ENCODE measurements around the gene GAREM2.
A peak's percentile ranks its signal among the peaks of the same experiment; 100 is the strongest.

The GAREM2 gene

GRCh38 chr2:26141145-26141769, 31.6 kb upstream of the GAREM2 start:
- TF ChIP-seq CTCF (conservative IDR thresholded peaks at IDR 0.05): no peak
- H3K27ac ChIP-seq: no peak overlapping the region

GRCh38 chr2:26144031-26144430, 28.9 kb upstream of the GAREM2 start:
- peak overlapping the region; percentile 50 for H3K27ac ChIP-seq
- TF ChIP-seq CTCF (conservative IDR thresholded peaks at IDR 0.05): no peak

GRCh38 chr2:26144953-26145680, 27.8 kb upstream of the GAREM2 start:
- peak; percentile 83 for TF ChIP-seq CTCF (conservative IDR thresholded peaks at IDR 0.05)
- peak overlapping the region; percentile 50 for H3K27ac ChIP-seq

GRCh38 chr2:26148501-26148900, 24.4 kb upstream of the GAREM2 start:
- no peak overlapping the region for H3K27ac ChIP-seq
- TF ChIP-seq CTCF (conservative IDR thresholded peaks at IDR 0.05): no peak

GRCh38 chr2:26150243-26150642, 22.6 kb upstream of the GAREM2 start:
- no peak for TF ChIP-seq CTCF (conservative IDR thresholded peaks at IDR 0.05)
- H3K27ac ChIP-seq: no peak overlapping the region

GRCh38 chr2:26157580-26157979, 15.3 kb upstream of the GAREM2 start:
- H3K27ac ChIP-seq: no peak overlapping the region
- TF ChIP-seq CTCF (conservative IDR thresholded peaks at IDR 0.05): no peak

GRCh38 chr2:26161926-26162325, 11.0 kb upstream of the GAREM2 start:
- no peak for TF ChIP-seq CTCF (conservative IDR thresholded peaks at IDR 0.05)
- H3K27ac ChIP-seq: no peak overlapping the region
